Osteocyte (in vitro differentiated cells): ENCODE results near the gene RAPGEF4. TPM values are rescaled to one million over a fixed set of nuclear protein-coding genes. Genes with fewer than 3 reads are reported as not detected.

Experiments
- DNase-seq: peaks from one replicate; pipeline ENCODE4 v3.0.0; 2021; ENCODE audit warnings: mixed read lengths; ENCODE audit not compliant: unreplicated experiment; ENCODE audit errors: extremely low spot score
- H3K27ac Mint-ChIP-seq: one replicate; pipeline ENCODE4 v1.8.0; 2021; ENCODE audit warnings: mild to moderate bottlenecking, mixed read lengths; ENCODE audit not compliant: unreplicated experiment
- H3K27me3 Mint-ChIP-seq: one replicate; pipeline ENCODE4 v1.8.0; 2021; ENCODE audit warnings: mixed read lengths; ENCODE audit not compliant: unreplicated experiment
- H3K36me3 Mint-ChIP-seq: one replicate; pipeline ENCODE4 v1.8.0; 2021; ENCODE audit warnings: mixed read lengths; ENCODE audit not compliant: unreplicated experiment
- H3K4me1 Mint-ChIP-seq: one replicate; pipeline ENCODE4 v1.8.0; 2021; ENCODE audit warnings: mixed read lengths; ENCODE audit not compliant: unreplicated experiment
- H3K4me3 Mint-ChIP-seq: one replicate; pipeline ENCODE4 v1.8.0; 2021; ENCODE audit warnings: mild to moderate bottlenecking, moderate library complexity, mixed read lengths; ENCODE audit not compliant: unreplicated experiment
- H3K9me3 Mint-ChIP-seq: one replicate; pipeline ENCODE4 v1.8.0; 2021; ENCODE audit warnings: mixed read lengths; ENCODE audit not compliant: unreplicated experiment
- total RNA-seq: library from RNA; stranded (reverse); gene quantifications from 2 replicates; pipeline ENCODE4 v1.2.1, GENCODE V29; 2021
- TF ChIP-seq, protein P1 (sequence below): fragments of 200-600 bp; sonication (generic); IDR thresholded peaks from 2 replicates; pipeline ENCODE4 v1.5.0; 2021; ENCODE audit warnings: antibody characterized with exemption, mild to moderate bottlenecking, moderate library complexity

The RAPGEF4 gene
- total RNA-seq, 1 donor from 2014 or later: 0.91 TPM

DNA sequence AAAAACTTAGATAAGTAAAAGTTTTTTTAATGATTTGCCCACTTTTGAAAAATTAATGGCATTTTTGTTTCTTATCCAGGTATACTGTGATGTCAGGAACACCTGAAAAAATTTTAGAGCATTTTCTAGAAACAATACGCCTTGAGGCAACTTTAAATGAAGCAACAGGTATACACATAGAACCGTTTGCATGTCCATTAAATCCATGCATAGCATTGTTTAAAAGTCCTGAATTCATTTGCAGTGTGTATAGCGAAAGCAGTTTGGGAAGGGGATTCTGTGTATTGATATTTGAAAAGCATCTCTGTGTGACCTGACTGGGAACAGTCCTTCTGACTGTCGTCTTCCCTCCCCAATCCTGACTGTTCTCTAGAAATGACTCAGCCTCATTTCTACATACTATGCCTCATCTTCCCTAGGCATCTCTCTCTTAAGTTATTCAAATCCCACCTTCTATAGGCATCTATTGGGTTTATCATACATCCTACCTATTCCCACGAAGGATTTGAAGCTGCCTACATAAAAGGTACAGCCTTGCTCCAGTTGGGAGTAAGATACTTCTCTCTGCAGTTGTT, 260.8 kb downstream of the RAPGEF4 start:
- Mint-ChIP-seq H3K27ac (peak overlapping the region; percentile 75), H3K36me3 (no peaks in the 10 kb centered on the region), H3K27me3 (no peaks in the 10 kb centered on the region), H3K4me3 (no peak overlapping the region), H3K4me1 (peaks cover 28% of the 10 kb centered on the region), H3K9me3 (peaks cover 3% of the 10 kb centered on the region)
- no peak for DNase-seq
- TF ChIP-seq, protein P1, sequence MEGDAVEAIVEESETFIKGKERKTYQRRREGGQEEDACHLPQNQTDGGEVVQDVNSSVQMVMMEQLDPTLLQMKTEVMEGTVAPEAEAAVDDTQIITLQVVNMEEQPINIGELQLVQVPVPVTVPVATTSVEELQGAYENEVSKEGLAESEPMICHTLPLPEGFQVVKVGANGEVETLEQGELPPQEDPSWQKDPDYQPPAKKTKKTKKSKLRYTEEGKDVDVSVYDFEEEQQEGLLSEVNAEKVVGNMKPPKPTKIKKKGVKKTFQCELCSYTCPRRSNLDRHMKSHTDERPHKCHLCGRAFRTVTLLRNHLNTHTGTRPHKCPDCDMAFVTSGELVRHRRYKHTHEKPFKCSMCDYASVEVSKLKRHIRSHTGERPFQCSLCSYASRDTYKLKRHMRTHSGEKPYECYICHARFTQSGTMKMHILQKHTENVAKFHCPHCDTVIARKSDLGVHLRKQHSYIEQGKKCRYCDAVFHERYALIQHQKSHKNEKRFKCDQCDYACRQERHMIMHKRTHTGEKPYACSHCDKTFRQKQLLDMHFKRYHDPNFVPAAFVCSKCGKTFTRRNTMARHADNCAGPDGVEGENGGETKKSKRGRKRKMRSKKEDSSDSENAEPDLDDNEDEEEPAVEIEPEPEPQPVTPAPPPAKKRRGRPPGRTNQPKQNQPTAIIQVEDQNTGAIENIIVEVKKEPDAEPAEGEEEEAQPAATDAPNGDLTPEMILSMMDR: no peak

DNA sequence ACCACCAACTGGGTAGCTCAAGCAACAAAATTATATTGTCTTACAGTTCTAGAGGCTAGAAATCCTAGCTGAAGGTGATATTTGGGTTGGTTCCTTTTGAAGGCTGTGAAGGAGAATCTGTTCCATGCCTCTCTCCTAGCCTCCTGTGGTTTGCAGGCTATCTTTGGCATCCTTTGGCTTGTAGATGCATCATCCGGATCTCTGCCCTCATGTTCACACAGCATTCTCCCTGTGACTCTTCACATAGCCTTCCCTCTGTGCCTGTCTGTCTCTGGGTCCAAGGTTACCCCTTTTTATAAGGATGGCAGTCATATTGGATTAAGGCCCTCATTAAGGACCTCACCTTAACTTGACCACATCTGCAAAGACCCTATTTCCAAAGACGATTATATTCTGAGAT, 261.4 kb downstream of the RAPGEF4 start:
- H3K4me1 Mint-ChIP-seq: peaks cover 28% of the 10 kb centered on the region
- no peak overlapping the region for H3K4me3 Mint-ChIP-seq
- H3K9me3 Mint-ChIP-seq: peaks cover 3% of the 10 kb centered on the region
- no peak overlapping the region for H3K27ac Mint-ChIP-seq
- no peak for DNase-seq
- TF ChIP-seq, protein P1: no peak
- H3K27me3 Mint-ChIP-seq: no peaks in the 10 kb centered on the region
- no peaks in the 10 kb centered on the region for H3K36me3 Mint-ChIP-seq

DNA sequence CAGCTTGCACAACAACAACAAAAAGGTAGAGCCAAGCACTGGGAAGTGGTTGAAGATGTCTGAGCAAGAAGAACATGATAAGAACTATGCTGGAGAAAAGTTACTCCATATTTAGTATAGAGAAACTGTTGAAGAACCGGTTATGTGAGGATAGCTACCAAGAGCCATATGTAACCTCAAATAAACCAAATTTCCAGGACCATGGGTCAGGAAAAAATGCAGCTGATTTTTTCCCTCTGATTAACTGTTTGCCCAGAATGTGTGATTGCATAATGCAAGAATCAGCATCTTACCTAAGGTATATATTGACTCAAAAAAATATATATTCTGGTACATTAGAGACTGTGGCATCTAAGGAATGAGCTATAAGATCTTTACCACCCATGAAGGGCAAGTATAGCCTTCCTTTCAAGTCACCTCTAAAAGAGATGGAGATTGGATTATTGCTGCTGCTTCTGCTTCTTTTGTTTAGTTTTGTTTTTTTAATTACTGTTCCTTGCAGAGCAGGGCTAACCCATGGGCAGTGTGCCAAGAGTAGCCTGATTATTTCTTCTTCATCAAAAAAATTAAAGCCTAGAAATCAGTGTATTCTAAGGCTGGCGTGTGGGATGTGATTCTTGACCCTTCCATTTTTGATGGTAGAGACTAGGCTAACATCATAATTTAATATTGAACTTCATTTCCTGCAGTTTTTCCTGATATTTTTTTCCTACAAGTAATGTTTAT, 263.1 kb downstream of the RAPGEF4 start:
- no peak for DNase-seq
- Mint-ChIP-seq H3K36me3 (no peaks in the 10 kb centered on the region), H3K4me3 (no peak overlapping the region), H3K4me1 (peaks cover 28% of the 10 kb centered on the region), H3K27ac (no peak overlapping the region), H3K9me3 (peaks cover 3% of the 10 kb centered on the region), H3K27me3 (no peaks in the 10 kb centered on the region)
- TF ChIP-seq, protein P1: no peak

DNA sequence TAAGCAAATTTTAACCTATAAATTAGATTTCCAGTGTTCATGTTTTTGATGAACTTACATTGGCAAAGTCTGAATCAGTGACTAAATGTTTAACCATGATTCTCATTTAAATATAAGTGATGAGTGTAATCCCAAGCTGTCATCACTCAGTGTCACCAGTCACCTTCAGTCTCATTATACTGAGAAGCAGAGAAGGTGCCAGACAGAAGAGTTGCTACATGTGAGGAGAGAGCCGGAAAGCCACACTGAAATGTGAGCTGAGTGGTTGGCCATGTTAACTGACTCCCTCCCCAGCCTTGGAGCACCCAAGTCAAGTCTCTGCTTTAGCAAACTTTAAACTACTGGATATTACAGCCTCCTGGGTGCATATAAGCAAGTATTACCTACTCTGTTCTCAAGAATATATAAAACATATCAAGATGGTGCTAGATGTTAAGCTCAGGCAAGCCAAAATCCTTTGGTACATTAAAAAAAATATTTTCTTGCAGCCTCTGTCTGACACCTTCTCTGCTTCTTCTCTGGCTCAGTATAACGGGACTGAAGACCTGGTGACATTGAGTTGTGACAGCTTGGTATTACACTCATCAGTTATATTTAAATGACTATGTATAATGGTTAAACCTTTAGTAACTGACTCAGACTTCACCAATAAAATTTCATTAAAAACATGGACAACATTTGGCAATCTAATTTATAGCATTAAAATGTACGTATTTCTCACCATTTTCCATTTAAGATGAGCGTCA, 264.2 kb downstream of the RAPGEF4 start:
- Mint-ChIP-seq H3K27ac (no peak overlapping the region), H3K4me1 (peaks cover 24% of the 10 kb centered on the region), H3K4me3 (no peak overlapping the region), H3K9me3 (peaks cover 3% of the 10 kb centered on the region), H3K27me3 (no peaks in the 10 kb centered on the region), H3K36me3 (no peaks in the 10 kb centered on the region)
- TF ChIP-seq, protein P1: no peak
- no peak for DNase-seq
